Measurements from ENCODE around the gene PNMA8A. TPM values are rescaled to one million over a fixed set of nuclear protein-coding genes. Genes with fewer than 3 reads are reported as not detected.

Gene PNMA8A
- total and polyA plus RNA-seq, 2 of the 8 experiments (the other 6 are each of a cell fraction or from before 2014, with no cell fraction given), result 10.0 to 22.8 TPM

- H3K9ac ChIP-seq (replicated peaks in 1 of 4; ENCODE audit: extremely low read depth in 1 of 4, low read depth in 3 of 4, low read length in 3 of 4), result no peak overlapping the region
- H4K8ac ChIP-seq (ENCODE audit: extremely low read depth, insufficient read depth, low read length), result no peak overlapping the region
- no peak overlapping the region for H2BK20ac ChIP-seq (ENCODE audit: low read length)
- H3K56ac ChIP-seq (replicated peaks; ENCODE audit: insufficient read length, low read depth, low read length), result no peak overlapping the region
- H3K27ac ChIP-seq (ENCODE audit: low read depth, low read length), result no peak overlapping the region
- no peak overlapping the region for H3K14ac ChIP-seq (ENCODE audit: insufficient read length)
- CTCF ChIA-PET (ENCODE audit: partially characterized antibody), result interaction anchor here (0.7 to 1.5 kb wide), 2 partner anchors 9 to 341 kb away, joined by 4 to 5 read pairs; no protein-coding TSS in a partner anchor
- POLR2A ChIA-PET (ENCODE audit: partially characterized antibody), result no interaction called here
- H2AK5ac ChIP-seq (ENCODE audit: low read depth, low read length), result no peak overlapping the region
- peaks cover 4% of the 10 kb centered on the region for H3K23me2 ChIP-seq (ENCODE audit: low read depth, low read length)
- H3K18ac ChIP-seq (ENCODE audit: extremely low read depth, low read length), result no peak overlapping the region
- no peak overlapping the region for H2BK120ac ChIP-seq (replicated peaks; ENCODE audit: low read depth, low read length)
- no peak overlapping the region for H4K91ac ChIP-seq (replicated peaks; ENCODE audit: insufficient read length, low read length)
- H3K4me1 ChIP-seq (replicated peaks in 1 of 4; ENCODE audit: control insufficient read depth in 3 of 4, insufficient read depth in 4 of 4, low read length in 3 of 4), result peaks cover 0 to 9% (median 5%) of the 10 kb centered on the region in 4 experiments; a peak in 4 of 7 replicates
- H3K4me3 ChIP-seq (ENCODE audit: extremely low read depth in 1 of 4, insufficient read depth in 2 of 4, low read depth in 3 of 4, low read length in 4 of 4), result no peak overlapping the region
- H3K9me3 ChIP-seq (ENCODE audit: insufficient read depth in 2 of 2, low read depth in 1 of 2, low read length in 1 of 2), result no peaks in the 10 kb centered on the region
- peaks cover 0 to 7% (median 0%) of the 10 kb centered on the region in 4 experiments; a peak in 2 of 7 replicates for H3K27me3 ChIP-seq (replicated peaks in 1 of 4; ENCODE audit: control insufficient read depth in 3 of 4, extremely low read depth in 1 of 4, insufficient read depth in 3 of 4, low read length in 3 of 4)
- no peaks in the 10 kb centered on the region for H3K79me2 ChIP-seq (ENCODE audit: control insufficient read depth in 1 of 2, insufficient read depth in 2 of 2, low read length in 2 of 2)
- no peak overlapping the region for H2BK12ac ChIP-seq (ENCODE audit: low read depth, low read length)
- H3K23ac ChIP-seq (ENCODE audit: insufficient read length), result no peak overlapping the region
- no peaks in the 10 kb centered on the region for H3K79me1 ChIP-seq (ENCODE audit: low read depth, low read length)
- no peak overlapping the region for H4K5ac ChIP-seq (ENCODE audit: insufficient read length, low read depth, low read length)
- no peak overlapping the region for H2AFZ ChIP-seq (ENCODE audit: low read length)
- no peak overlapping the region for H3K4ac ChIP-seq (replicated peaks; ENCODE audit: insufficient read length, low read depth, low read length)
- H4K20me1 ChIP-seq (replicated peaks in 1 of 2; ENCODE audit: control insufficient read depth in 1 of 2, insufficient read depth in 2 of 2, low read length in 2 of 2), result no peaks in the 10 kb centered on the region
- H2BK15ac ChIP-seq (ENCODE audit: low read length), result no peak overlapping the region
- no peak overlapping the region for H3K4me2 ChIP-seq (ENCODE audit: insufficient read depth in 1 of 2, low read depth in 2 of 2, low read length in 2 of 2)
- no peaks in the 10 kb centered on the region for H3K36me3 ChIP-seq (ENCODE audit: control insufficient read depth in 2 of 4, insufficient read depth in 4 of 4, low read length in 3 of 4)
- DNase-seq (ENCODE audit: low read depth in 1 of 2, low spot score in 2 of 2), result no peak
- H2BK5ac ChIP-seq (ENCODE audit: low read depth, low read length), result no peak overlapping the region
- no peak for TF ChIP-seq GABPA (IDR thresholded peaks at IDR 0.05; ENCODE audit: borderline replicate concordance, insufficient read depth, low read length)
- TF ChIP-seq RBBP5 (IDR thresholded peaks at IDR 0.05; ENCODE audit: borderline replicate concordance, low read depth, low read length), result no peak
- no peak for TF ChIP-seq CEBPB (IDR thresholded peaks at IDR 0.05; ENCODE audit: low read depth, low read length)
- no peak for TF ChIP-seq RFX5 (IDR thresholded peaks at IDR 0.05; ENCODE audit: borderline replicate concordance, low read depth, low read length)
- no peak for TF ChIP-seq CREB1 (IDR thresholded peaks at IDR 0.05)
- no peak for TF ChIP-seq BRCA1 (IDR thresholded peaks at IDR 0.05; ENCODE audit: low read depth, low read length)
- no peak for TF ChIP-seq CBX5 (IDR thresholded peaks at IDR 0.05; ENCODE audit: low read depth, low read length)
- no peak for TF ChIP-seq SAP30 (IDR thresholded peaks at IDR 0.05; ENCODE audit: insufficient read depth, insufficient replicate concordance, low read length)
- TF ChIP-seq NRF1 (IDR thresholded peaks at IDR 0.05; ENCODE audit: low read depth, low read length), result no peak
- TF ChIP-seq KDM5A (IDR thresholded peaks at IDR 0.05; ENCODE audit: low read length), result no peak
- no peak for TF ChIP-seq ATF2 (IDR thresholded peaks at IDR 0.05; ENCODE audit: low read length)
- FAIRE-seq, result no peak
- 85% methylated on average over 2 of the region's 2 CpGs; no CpG with 5 or more reads in 1 of the 2 experiments for WGBS, 2 experiments (ENCODE audit: extremely low coverage in 1 of 2, insufficient coverage in 1 of 2, insufficient read length in 1 of 2, insufficient replicate concordance in 2 of 2, low coverage in 1 of 2, low lambda C conversion rate in 2 of 2, missing lambda C conversion rate in 1 of 2)
Measured at GRCh38 chr19:46475986-46476385, 4.6 kb upstream of the PNMA8A start.

Measured in H1 (cell line).